K562 (cell line): ENCODE data around the gene SOST. TPM values are rescaled to one million over a fixed set of nuclear protein-coding genes. Genes with fewer than 3 reads are reported as not detected.

Experiments
- ATAC-seq: fragments of 200-7000 bp; cut with Tn5 transposase; 3 replicates; pipeline ENCODE4 v1.9.1; 2020; ENCODE audit warnings: moderate library complexity
- BruUV-seq: library from RNA; stranded (reverse); fragments of 400-500 nt; replicated peaks from 2 replicates; lab custom pipeline; 2021; lab: Mats Ljungman, UMichigan
- CTCF ChIA-PET: fragments of 300-600 bp; formaldehyde crosslinking; extraction: SDS; loops from one replicate; lab custom pipeline; 2021; ENCODE audit warnings: low intra/inter-chr PET ratio; lab: Yijun Ruan, JAX
- POLR2A ChIA-PET: fragments of 300-600, 350-650 bp; sonication (Branson Sonifier 250); formaldehyde crosslinking; extraction: SDS; loops from one replicate; lab custom pipeline; 2021; ENCODE audit warnings: antibody characterized with exemption, inconsistent platforms; lab: Yijun Ruan, JAX
- DNase-seq, 4 experiments: peaks; one replicate each; pipeline versions ENCODE4 v3.0.0 to v3.0.0-alpha.2; 2011 to 2018; ENCODE audit warnings: low spot score in 3 of 4, mixed read lengths in 3 of 4; ENCODE audit errors: extremely low read depth in 1 of 4
- FAIRE-seq: peaks from 2 replicates; lab custom pipeline; 2011; peaks lifted over from hg19 to GRCh38; lab: Jason Lieb, UNC
- H2AFZ ChIP-seq: 2 replicates; pipeline ENCODE4 v1.6.0; 2011; ENCODE audit warnings: low read depth, low read length, control low read depth, inconsistent platforms
- H3K27ac ChIP-seq: fragments of 200-600 bp; 3 replicates; pipeline ENCODE4 v1.8.0; 2011; ENCODE audit warnings: low read depth, mild to moderate bottlenecking, control low read depth, inconsistent platforms, low read length, moderate library complexity, mixed read lengths; ENCODE audit errors: extremely low read depth
- H3K27me3 ChIP-seq, 2 experiments: fragments of 300-600 bp in 1 of 2; 2 replicates in 1 of 2; 3 replicates in 1 of 2; pipeline versions ENCODE4 v1.6.0 to v1.8.0; 2011; ENCODE audit warnings: inconsistent platforms in 2 of 2, low read length in 2 of 2, mild to moderate bottlenecking in 1 of 2, mixed read lengths in 1 of 2, moderate library complexity in 1 of 2; ENCODE audit not compliant: control insufficient read depth in 2 of 2, insufficient read depth in 2 of 2
- H3K36me3 ChIP-seq: fragments of 300-600 bp; 3 replicates; pipeline ENCODE4 v1.8.0; 2011; ENCODE audit warnings: mild to moderate bottlenecking, low read length, inconsistent platforms; ENCODE audit not compliant: control insufficient read depth, insufficient read depth
- H3K4me1 ChIP-seq, 2 experiments: fragments of 200-600 bp in 1 of 2; replicated peaks in 1 of 2; 2 replicates in 1 of 2; 3 replicates in 1 of 2; pipeline versions ENCODE4 v1.5.1 to v1.8.0; 2011; ENCODE audit warnings: inconsistent platforms in 2 of 2, low read length in 2 of 2, mild to moderate bottlenecking in 1 of 2, mixed read lengths in 1 of 2, moderate library complexity in 1 of 2; ENCODE audit not compliant: control insufficient read depth in 2 of 2, insufficient read depth in 2 of 2
- H3K4me2 ChIP-seq: 2 replicates; pipeline ENCODE4 v1.6.1; 2011; ENCODE audit warnings: low read length, control low read depth, inconsistent platforms, mixed read lengths; ENCODE audit not compliant: insufficient read depth
- H3K4me3 ChIP-seq: fragments of 200-600 bp; sonication (generic), shearing (Covaris generic); 2 replicates; pipeline ENCODE4 v1.5.1; 2016; ENCODE audit warnings: control low read depth, inconsistent platforms
- H3K79me2 ChIP-seq: fragments of 200-600 bp; 3 replicates; pipeline ENCODE4 v1.8.0; 2011; ENCODE audit warnings: low read length, inconsistent platforms; ENCODE audit not compliant: control insufficient read depth, insufficient read depth
- H3K9ac ChIP-seq, 2 experiments: 2 replicates each; pipeline versions ENCODE4 v1.6.0 to v1.6.1; 2011; ENCODE audit warnings: low read depth in 2 of 2, low read length in 2 of 2, control low read depth in 1 of 2, inconsistent platforms in 1 of 2, mild to moderate bottlenecking in 1 of 2, mixed read lengths in 1 of 2; ENCODE audit not compliant: insufficient read depth in 1 of 2
- H3K9me1 ChIP-seq: one replicate; pipeline ENCODE4 v1.6.0; 2011; ENCODE audit warnings: inconsistent platforms, mild to moderate bottlenecking, low read length, moderate library complexity; ENCODE audit not compliant: control insufficient read depth, insufficient read depth
- H3K9me3 ChIP-seq: replicated peaks from 2 replicates; pipeline ENCODE4 v1.5.1; 2011; ENCODE audit warnings: low read depth, low read length, inconsistent platforms; ENCODE audit not compliant: control insufficient read depth, insufficient read depth
- H4K20me1 ChIP-seq: replicated peaks from 2 replicates; pipeline ENCODE4 v1.6.1; 2011; ENCODE audit warnings: low read length, inconsistent platforms, mixed read lengths; ENCODE audit not compliant: control insufficient read depth, insufficient read depth
- BRCA1 ChIP-seq, 2 experiments: fragments of 450-650 bp in 1 of 2; sonication (generic) in 1 of 2; formaldehyde crosslinking in 1 of 2; IDR thresholded peaks; 2 replicates each; pipeline versions ENCODE4 v1.5.0 to v1.6.1; 2017 to 2020; ENCODE audit warnings: mild to moderate bottlenecking in 1 of 2, missing genetic modification reagents in 1 of 2
- ESRRB ChIP-seq: fragments of 250-450 bp; sonication (Bioruptor Pico); IDR thresholded peaks from 2 replicates; pipeline ENCODE4 v1.5.0; 2020; ENCODE audit warnings: mild to moderate bottlenecking, moderate library complexity, borderline replicate concordance
- ETV5 ChIP-seq: sonication (generic); formaldehyde crosslinking; IDR thresholded peaks from 2 replicates; pipeline ENCODE4 v1.4.0; 2020; ENCODE audit warnings: low read depth, mild to moderate bottlenecking, missing genetic modification reagents
- TFAM ChIP-seq: fragments of 250-450 bp; sonication (Bioruptor Pico); conservative IDR thresholded peaks from 2 replicates; pipeline ENCODE4 v1.5.0; 2021; ENCODE audit warnings: mild to moderate bottlenecking, moderate library complexity
- ZNF609 ChIP-seq: sonication (generic); formaldehyde crosslinking; IDR thresholded peaks from 2 replicates; pipeline ENCODE4 v1.8.1; 2023; ENCODE audit warnings: missing genetic modification reagents, mild to moderate bottlenecking, borderline replicate concordance
- WGBS: fragments of 100-300 bp; shearing (Covaris generic); methylation state at CpG from one replicate; pipeline ENCODE4 v1.1.6; 2016; ENCODE audit warnings: low coverage, mixed read lengths; ENCODE audit not compliant: insufficient coverage; ENCODE audit errors: missing lambda C conversion rate; 5-methylcytosine and 5-hydroxymethylcytosine counted together
- in situ Hi-C: fragments of 300-500 bp; cut with MboI; formaldehyde crosslinking; loops from 4 replicates; pipeline ENCODE4 v1.15.0; 2018; ENCODE audit warnings: inconsistent platforms, mixed read lengths
- intact Hi-C: fragments of 100-400 bp; cut with micrococcal nuclease; formaldehyde crosslinking; loops from 2 replicates; pipeline ENCODE4 v1.14.2; 2022
- polyA plus RNA-seq, 8 experiments: library from polyadenylated mRNA; depleted of rRNA in 4 of 8; stranded (reverse) in 5 of 8; unstranded in 3 of 8; fragments of >200 nt; fragmentation: Nextera tagmentation in 2 of 8; fragmentation: Illumina TruSeq in 1 of 8; extraction: Ambion mirVana in 2 of 8; extraction: Trizol in 1 of 8; gene quantifications; 2 replicates each; pipeline versions ENCODE4 v1.2.1 to v1.2.3, GENCODE V29; 2011 to 2014; ENCODE audit warnings: inconsistent platforms in 1 of 8, missing spikeins in 1 of 8
- total RNA-seq, 7 experiments: library from RNA; depleted of rRNA in 6 of 7; stranded (reverse); fragments of >200 nt in 6 of 7; fragmentation: Illumina TruSeq in 2 of 7; extraction: Trizol in 2 of 7; gene quantifications; 2 replicates each; pipeline versions ENCODE4 v1.2.1 to v1.2.3, GENCODE V29; 2011 to 2021; ENCODE audit warnings: low replicate concordance in 1 of 7
- TF ChIP-seq, protein P1 (sequence below): fragments of 250-450 bp; sonication (Bioruptor Pico); IDR thresholded peaks from 2 replicates; pipeline ENCODE4 v1.5.0; 2020; ENCODE audit warnings: mild to moderate bottlenecking

The SOST gene
- total and polyA plus RNA-seq, 9 of the 15 experiments (the other 6 are each of a cell fraction or from before 2014, with no cell fraction given): not detected

DNA sequence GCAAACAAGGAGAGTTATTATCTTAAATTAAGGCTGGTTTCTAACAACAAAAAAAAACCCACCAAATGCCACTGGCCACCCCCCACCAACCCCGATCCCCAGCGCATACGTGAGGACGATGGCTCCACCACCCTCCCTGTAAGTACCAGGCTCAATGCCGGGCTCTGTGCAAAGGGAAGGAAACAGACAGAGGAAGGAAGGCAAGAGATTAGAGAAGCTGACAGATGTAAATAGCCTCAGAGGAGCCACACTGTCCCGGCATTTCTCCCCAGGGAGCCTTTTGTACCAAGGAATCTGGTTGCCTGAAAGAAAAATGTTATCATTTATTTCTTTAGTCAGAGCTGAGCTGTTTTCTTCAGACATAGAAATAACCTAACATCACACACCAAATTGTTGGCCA, 13.1 kb downstream of the SOST start:
- Histone ChIP-seq H3K27me3 (peaks cover 19 to 58% of the 10 kb centered on the region in 2 experiments), H4K20me1 (no peaks in the 10 kb centered on the region), H3K9me1 (no peaks in the 10 kb centered on the region), H2AFZ (no peak overlapping the region), H3K79me2 (no peaks in the 10 kb centered on the region), H3K9ac (no peak overlapping the region), H3K4me2 (no peak overlapping the region), H3K4me1 (no peaks in the 10 kb centered on the region), H3K36me3 (no peaks in the 10 kb centered on the region), H3K4me3 (no peak overlapping the region), H3K27ac (no peak overlapping the region), H3K9me3 (no peaks in the 10 kb centered on the region)
- BruUV-seq: no TSS peak
- FAIRE-seq (no peak), ATAC-seq (no peak), DNase-seq (no peak)
- 0% methylated on average over 6 of the region's 6 CpGs for WGBS
- intact Hi-C loops (no loop called here), in situ Hi-C loops (no loop called here)
- POLR2A ChIA-PET: interaction anchor here (0.8 to 1.2 kb wide), 3 partner anchors 14 to 115 kb away, joined by 3 read pairs; no protein-coding TSS in a partner anchor
- CTCF ChIA-PET: no interaction called here
- TF ChIP-seq ETV5 (CRISPR knock-in tag) (no peak), BRCA1 (IDR thresholded peaks at IDR 0.05) (no peak), BRCA1 (CRISPR knock-in tag; IDR thresholded peaks at IDR 0.05) (no peak), ZNF609 (CRISPR knock-in tag) (no peak), TFAM (no peak), ESRRB (CRISPR knock-in tag) (no peak)
- TF ChIP-seq, protein P1, sequence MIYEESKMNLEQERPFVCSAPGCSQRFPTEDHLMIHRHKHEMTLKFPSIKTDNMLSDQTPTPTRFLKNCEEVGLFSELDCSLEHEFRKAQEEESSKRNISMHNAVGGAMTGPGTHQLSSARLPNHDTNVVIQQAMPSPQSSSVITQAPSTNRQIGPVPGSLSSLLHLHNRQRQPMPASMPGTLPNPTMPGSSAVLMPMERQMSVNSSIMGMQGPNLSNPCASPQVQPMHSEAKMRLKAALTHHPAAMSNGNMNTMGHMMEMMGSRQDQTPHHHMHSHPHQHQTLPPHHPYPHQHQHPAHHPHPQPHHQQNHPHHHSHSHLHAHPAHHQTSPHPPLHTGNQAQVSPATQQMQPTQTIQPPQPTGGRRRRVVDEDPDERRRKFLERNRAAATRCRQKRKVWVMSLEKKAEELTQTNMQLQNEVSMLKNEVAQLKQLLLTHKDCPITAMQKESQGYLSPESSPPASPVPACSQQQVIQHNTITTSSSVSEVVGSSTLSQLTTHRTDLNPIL (CRISPR knock-in tag): no peak
